ENCODE measurements around the gene BMX.

DNA sequence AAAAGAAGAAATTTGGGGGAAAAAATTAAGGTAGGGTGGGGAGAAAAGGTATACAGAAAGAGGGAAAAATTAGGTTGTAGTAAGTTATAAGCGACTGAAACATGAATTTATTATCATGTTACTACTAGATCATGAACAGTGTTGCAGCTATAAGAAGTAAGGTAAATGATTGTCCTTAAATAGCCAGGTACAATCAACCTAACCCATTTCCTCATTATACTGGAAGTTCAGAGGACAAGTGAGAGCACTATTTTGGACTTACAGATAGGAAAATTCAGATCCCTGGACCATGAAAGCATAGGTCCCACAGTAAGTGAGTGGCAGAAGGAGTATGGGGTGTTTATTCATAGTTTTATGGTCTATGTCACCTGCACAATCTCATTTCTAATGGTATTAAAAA is 31.0 kb upstream of the BMX start:
- TF ChIP-seq ZNF565 (CRISPR knock-in tag; conservative IDR thresholded peaks at IDR 0.05; ENCODE audit: low read depth) (no peak), ZFP3 (CRISPR knock-in tag; IDR thresholded peaks at IDR 0.05) (no peak)
- TF ChIP-seq, protein P1, sequence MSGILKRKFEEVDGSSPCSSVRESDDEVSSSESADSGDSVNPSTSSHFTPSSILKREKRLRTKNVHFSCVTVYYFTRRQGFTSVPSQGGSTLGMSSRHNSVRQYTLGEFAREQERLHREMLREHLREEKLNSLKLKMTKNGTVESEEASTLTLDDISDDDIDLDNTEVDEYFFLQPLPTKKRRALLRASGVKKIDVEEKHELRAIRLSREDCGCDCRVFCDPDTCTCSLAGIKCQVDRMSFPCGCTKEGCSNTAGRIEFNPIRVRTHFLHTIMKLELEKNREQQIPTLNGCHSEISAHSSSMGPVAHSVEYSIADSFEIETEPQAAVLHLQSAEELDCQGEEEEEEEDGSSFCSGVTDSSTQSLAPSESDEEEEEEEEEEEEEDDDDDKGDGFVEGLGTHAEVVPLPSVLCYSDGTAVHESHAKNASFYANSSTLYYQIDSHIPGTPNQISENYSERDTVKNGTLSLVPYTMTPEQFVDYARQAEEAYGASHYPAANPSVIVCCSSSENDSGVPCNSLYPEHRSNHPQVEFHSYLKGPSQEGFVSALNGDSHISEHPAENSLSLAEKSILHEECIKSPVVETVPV (CRISPR knock-in tag; IDR thresholded peaks at IDR 0.05), result no peak
- TF ChIP-seq, protein P2, sequence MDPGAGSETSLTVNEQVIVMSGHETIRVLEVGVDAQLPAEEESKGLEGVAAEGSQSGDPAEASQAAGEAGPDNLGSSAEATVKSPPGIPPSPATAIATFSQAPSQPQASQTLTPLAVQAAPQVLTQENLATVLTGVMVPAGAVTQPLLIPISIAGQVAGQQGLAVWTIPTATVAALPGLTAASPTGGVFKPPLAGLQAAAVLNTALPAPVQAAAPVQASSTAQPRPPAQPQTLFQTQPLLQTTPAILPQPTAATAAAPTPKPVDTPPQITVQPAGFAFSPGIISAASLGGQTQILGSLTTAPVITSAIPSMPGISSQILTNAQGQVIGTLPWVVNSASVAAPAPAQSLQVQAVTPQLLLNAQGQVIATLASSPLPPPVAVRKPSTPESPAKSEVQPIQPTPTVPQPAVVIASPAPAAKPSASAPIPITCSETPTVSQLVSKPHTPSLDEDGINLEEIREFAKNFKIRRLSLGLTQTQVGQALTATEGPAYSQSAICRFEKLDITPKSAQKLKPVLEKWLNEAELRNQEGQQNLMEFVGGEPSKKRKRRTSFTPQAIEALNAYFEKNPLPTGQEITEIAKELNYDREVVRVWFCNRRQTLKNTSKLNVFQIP (CRISPR knock-in tag; IDR thresholded peaks at IDR 0.05; ENCODE audit: borderline replicate concordance, low read depth), result no peak

All from SK-N-SH treated with all-trans-retinoic acid at 6 μM for 48 hours (cell line).